NCI-H1105 treated with DMSO at 0.1 percent for 48 hours (cell line): ENCODE results near the gene NCBP3.

Experiments
- DNase-seq: peaks from one replicate; lab custom pipeline; 2025; lab: John Stamatoyannopoulos, UW

Gene NCBP3

GRCh38 chr17:3845621-3846436 lies at the start of gene NCBP3:
TSS of gene NCBP3 (minus strand) at chr17:3846246. CDS start at chr17:3846223, 23 bp downstream.
- DNase-seq: peak; percentile 91

GRCh38 chr17:3895354-3895753 lies 49.3 kb upstream of the NCBP3 start:
- no peak for DNase-seq

- DNase-seq: no peak
These were observed 48.9 kb upstream of the NCBP3 start for GRCh38 chr17:3894911-3895343.

- no peak for DNase-seq
These were observed 48.1 kb upstream of the NCBP3 start for GRCh38 chr17:3894188-3894587.

- no peak for DNase-seq
These were observed 47.7 kb upstream of the NCBP3 start for GRCh38 chr17:3893720-3894116.

GRCh38 chr17:3893003-3893719 lies 47.1 kb upstream of the NCBP3 start, which contains the start of gene CAMKK1:
TSS of gene CAMKK1 (minus strand) at chr17:3893053. CDS start at chr17:3885687, 7,366 bp downstream.
- peak; percentile 87 for DNase-seq

GRCh38 chr17:3892095-3892998 lies 46.3 kb upstream of the NCBP3 start:
- peak; percentile 19 for DNase-seq

GRCh38 chr17:3891626-3892094 lies 45.6 kb upstream of the NCBP3 start:
- DNase-seq: no peak

GRCh38 chr17:3890878-3891219 lies 44.8 kb upstream of the NCBP3 start:
- DNase-seq: no peak

GRCh38 chr17:3890082-3890877 lies 44.2 kb upstream of the NCBP3 start:
- DNase-seq: no peak

GRCh38 chr17:3889325-3890012 lies 43.4 kb upstream of the NCBP3 start:
- no peak for DNase-seq

- no peak for DNase-seq
These were observed 42.5 kb upstream of the NCBP3 start for GRCh38 chr17:3888343-3889171.

GRCh38 chr17:3887804-3888203 lies 41.8 kb upstream of the NCBP3 start:
- DNase-seq: no peak

- DNase-seq: no peak
These were observed 41.3 kb upstream of the NCBP3 start for GRCh38 chr17:3887394-3887793.

GRCh38 chr17:3886776-3887175 lies 40.7 kb upstream of the NCBP3 start:
- no peak for DNase-seq

GRCh38 chr17:3885970-3886369 lies 39.9 kb upstream of the NCBP3 start:
- no peak for DNase-seq

GRCh38 chr17:3885271-3885670 lies 39.2 kb upstream of the NCBP3 start:
- no peak for DNase-seq

GRCh38 chr17:3884188-3884587 lies 38.1 kb upstream of the NCBP3 start:
- DNase-seq: no peak

- DNase-seq: no peak
These were observed 36.2 kb upstream of the NCBP3 start for GRCh38 chr17:3882276-3882675.

- DNase-seq: no peak
These were observed 34.9 kb upstream of the NCBP3 start for GRCh38 chr17:3880983-3881382.
